Natural killer cell treated with Interleukin-12 subunit alpha and Interleukin-12 subunit beta and Interleukin-15 and Interleukin-18, amount 100 ng/mL, for 72 hours (primary cell): Measurements from ENCODE around the gene CSNK1D. TPM values are rescaled to one million over a fixed set of nuclear protein-coding genes. Genes with fewer than 3 reads are reported as not detected.

Source experiments
- ATAC-seq, 2 donors: fragments of 150-1000 bp; cut with Tn5 transposase in 1 of 2; sonication (Bioruptor Pico), chemical (Tn5 transposase) in 1 of 2; 2 replicates each; pipeline ENCODE4 v1.10.0; 2021
- DNase-seq: peaks from one replicate; pipeline ENCODE4 v3.0.0; 2022; ENCODE audit warnings: low spot score
- H3K27ac Mint-ChIP-seq, 2 donors: 1 replicate in 1 of 2; 2 replicates in 1 of 2; pipeline ENCODE4 v1.8.0; 2022; ENCODE audit warnings: mixed read lengths in 2 of 2, mild to moderate bottlenecking in 1 of 2, moderate library complexity in 1 of 2
- H3K27me3 Mint-ChIP-seq, 2 donors: 1 replicate in 1 of 2; 2 replicates in 1 of 2; pipeline ENCODE4 v1.8.0; 2022; ENCODE audit warnings: mixed read lengths in 2 of 2
- H3K36me3 Mint-ChIP-seq: one replicate; pipeline ENCODE4 v1.8.0; 2022; ENCODE audit warnings: mixed read lengths
- H3K4me1 Mint-ChIP-seq, 2 donors: 1 replicate in 1 of 2; 2 replicates in 1 of 2; pipeline ENCODE4 v1.8.0; 2022; ENCODE audit warnings: low read depth in 2 of 2, mixed read lengths in 2 of 2, mild to moderate bottlenecking in 1 of 2
- H3K4me3 Mint-ChIP-seq: one replicate; pipeline ENCODE4 v1.8.0; 2022; ENCODE audit warnings: mixed read lengths
- H3K9me3 Mint-ChIP-seq: 2 replicates; pipeline ENCODE4 v1.8.0; 2022; ENCODE audit warnings: mixed read lengths
- total RNA-seq, 2 donors: library from RNA; stranded (reverse); gene quantifications; one replicate each; pipeline ENCODE4 v1.2.3, GENCODE V29; 2022

Gene CSNK1D
- total RNA-seq, 2 donors from 2014 or later = 160 to 215 TPM

- Mint-ChIP-seq H3K9me3 (no peaks in the 10 kb centered on the region), H3K27me3 (no peaks in the 10 kb centered on the region), H3K4me3 (peak overlapping the region; percentile 67), H3K4me1 (peaks cover 63 to 71% of the 10 kb centered on the region in 2 donors), H3K27ac (peak overlapping the region; percentile 35 to 88), H3K36me3 (no peaks in the 10 kb centered on the region)
- DNase-seq (no peak), ATAC-seq (no peak)
Measured at GRCh38 chr17:82302991-82303943, 29.8 kb upstream of the CSNK1D start.

- ATAC-seq (no peak), DNase-seq (no peak)
- H3K4me1 Mint-ChIP-seq = peaks cover 65 to 73% of the 10 kb centered on the region in 2 donors
- peak overlapping the region; percentile 14 to 88 for H3K27ac Mint-ChIP-seq
- peak overlapping the region; percentile 67 for H3K4me3 Mint-ChIP-seq
- H3K9me3 Mint-ChIP-seq = no peaks in the 10 kb centered on the region
- H3K36me3 Mint-ChIP-seq = no peaks in the 10 kb centered on the region
- no peaks in the 10 kb centered on the region for H3K27me3 Mint-ChIP-seq
Measured at GRCh38 chr17:82302568-82302963, 29.1 kb upstream of the CSNK1D start.

GRCh38 chr17:82301916-82302567 is 28.5 kb upstream of the CSNK1D start:
- Mint-ChIP-seq H3K36me3 (no peaks in the 10 kb centered on the region), H3K27me3 (no peaks in the 10 kb centered on the region)

DNA sequence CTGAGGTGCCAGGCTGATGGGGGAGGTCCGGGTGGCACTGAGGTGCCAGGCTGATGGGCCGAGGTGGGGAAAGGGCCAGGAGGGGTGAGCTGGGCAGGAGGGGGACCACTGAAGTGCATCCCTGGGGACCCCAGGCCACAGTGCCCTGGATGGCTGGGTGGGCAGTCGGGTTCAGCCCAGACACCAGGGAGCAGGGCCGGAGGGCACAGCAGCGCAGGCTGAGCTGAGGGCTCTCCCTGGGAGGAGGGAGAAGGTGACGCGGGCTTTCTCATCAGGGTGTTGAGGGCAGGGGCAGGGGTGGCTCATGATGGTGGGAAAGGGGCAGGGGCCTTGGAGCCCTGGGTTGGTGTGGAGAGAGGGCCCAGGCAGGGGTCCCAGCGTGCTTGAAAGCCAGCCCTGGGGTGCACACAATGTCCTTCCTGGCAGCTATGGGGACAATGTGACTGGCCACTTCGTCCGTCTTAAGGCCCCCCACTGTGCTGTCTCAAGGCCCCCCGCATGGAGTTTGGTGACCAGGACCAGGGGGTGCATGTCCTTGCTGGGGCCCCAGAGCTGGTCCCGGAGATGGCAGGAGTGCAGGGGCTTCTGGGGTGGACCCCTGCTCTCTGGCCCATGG is 27.9 kb upstream of the CSNK1D start:
- ATAC-seq (no peak), DNase-seq (no peak)
- Mint-ChIP-seq H3K4me3 (peak overlapping the region; percentile 30), H3K9me3 (no peaks in the 10 kb centered on the region), H3K36me3 (no peaks in the 10 kb centered on the region), H3K27me3 (no peaks in the 10 kb centered on the region), H3K27ac (peak overlapping the region; percentile 14 to 97), H3K4me1 (peaks cover 68 to 79% of the 10 kb centered on the region in 2 donors)

More at GRCh38 chr17:82301916-82302567, 28.5 kb upstream of the CSNK1D start:
- ATAC-seq (no peak), DNase-seq (peak; percentile 71)
- H3K9me3 Mint-ChIP-seq = no peaks in the 10 kb centered on the region
- H3K4me3 Mint-ChIP-seq = peak overlapping the region; percentile 67
- H3K27ac Mint-ChIP-seq = peak overlapping the region; percentile 14 to 97
- peaks cover 70 to 79% of the 10 kb centered on the region in 2 donors for H3K4me1 Mint-ChIP-seq

- peak overlapping the region; percentile 30 for H3K4me3 Mint-ChIP-seq
Measured at GRCh38 chr17:82300707-82301270, 27.3 kb upstream of the CSNK1D start.

GRCh38 chr17:82300228-82300627 is 26.7 kb upstream of the CSNK1D start:
- Mint-ChIP-seq H3K36me3 (no peaks in the 10 kb centered on the region), H3K27me3 (no peaks in the 10 kb centered on the region), H3K4me1 (peaks cover 66 to 69% of the 10 kb centered on the region in 2 donors), H3K4me3 (peak overlapping the region; percentile 67), H3K9me3 (no peaks in the 10 kb centered on the region), H3K27ac (peak overlapping the region; percentile 97 to 100)
- no peak for DNase-seq
- ATAC-seq = no peak

More at GRCh38 chr17:82300707-82301270, 27.3 kb upstream of the CSNK1D start:
- ATAC-seq (no peak), DNase-seq (peak; percentile 75)
- H3K27ac Mint-ChIP-seq = peak overlapping the region; percentile 97 to 100
- H3K4me1 Mint-ChIP-seq = peaks cover 67 to 75% of the 10 kb centered on the region in 2 donors
- no peaks in the 10 kb centered on the region for H3K27me3 Mint-ChIP-seq
- H3K36me3 Mint-ChIP-seq = no peaks in the 10 kb centered on the region
- H3K9me3 Mint-ChIP-seq = no peaks in the 10 kb centered on the region

- H3K4me3 Mint-ChIP-seq = peak overlapping the region; percentile 88
- peak overlapping the region; percentile 97 to 100 for H3K27ac Mint-ChIP-seq
- no peaks in the 10 kb centered on the region for H3K9me3 Mint-ChIP-seq
- DNase-seq (no peak), ATAC-seq (no peak)
- no peaks in the 10 kb centered on the region for H3K36me3 Mint-ChIP-seq
- peaks cover 70 to 72% of the 10 kb centered on the region in 2 donors for H3K4me1 Mint-ChIP-seq
- H3K27me3 Mint-ChIP-seq = no peaks in the 10 kb centered on the region
Measured at GRCh38 chr17:82299452-82299851, 26.0 kb upstream of the CSNK1D start.

DNA sequence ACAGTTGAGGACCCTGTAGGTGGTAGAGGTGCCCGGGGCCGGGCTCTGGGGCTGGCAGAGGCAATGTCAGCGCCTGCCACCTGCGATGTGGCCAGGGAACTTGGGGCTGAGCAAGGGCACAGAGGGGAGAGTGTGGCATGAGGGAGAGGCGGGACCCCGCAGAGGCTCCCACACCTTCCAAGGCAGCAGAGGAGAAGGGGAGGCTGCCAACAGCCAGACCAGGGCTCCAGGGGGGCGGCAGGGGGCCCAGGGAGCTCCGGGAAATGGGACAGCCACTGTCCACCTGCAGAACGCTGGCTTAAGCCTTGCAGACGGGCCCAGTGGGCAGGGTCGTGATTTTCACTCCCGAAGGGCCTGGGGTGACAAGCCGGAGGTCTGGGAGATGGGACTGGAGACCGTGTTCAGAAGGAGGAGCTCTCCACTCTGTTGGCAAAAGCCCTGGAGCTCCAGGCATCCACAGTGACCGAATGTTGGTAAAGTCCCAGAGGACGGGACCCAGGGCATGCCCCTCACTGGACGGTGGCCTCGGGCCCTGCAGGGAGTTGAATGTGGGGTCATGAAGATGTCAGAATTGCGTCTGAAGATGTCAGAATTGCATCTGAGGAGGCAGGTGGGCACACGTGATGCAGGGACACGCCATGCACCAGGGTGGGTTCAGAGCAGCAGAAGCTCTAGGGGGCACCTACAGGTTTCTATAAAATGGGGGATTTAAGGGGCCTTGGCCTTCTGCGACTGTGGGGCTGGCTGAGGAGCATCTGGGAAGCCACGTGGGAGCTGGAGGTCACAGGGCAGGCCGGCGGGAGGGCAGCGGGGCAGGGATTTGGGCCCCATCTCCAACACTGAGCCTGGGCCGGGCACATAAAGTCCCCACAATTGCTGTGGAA is 25.3 kb upstream of the CSNK1D start:
- Mint-ChIP-seq H3K27me3 (no peaks in the 10 kb centered on the region), H3K4me1 (peaks cover 72 to 74% of the 10 kb centered on the region in 2 donors), H3K36me3 (no peaks in the 10 kb centered on the region), H3K4me3 (peak overlapping the region; percentile 88), H3K27ac (peak overlapping the region; percentile 97 to 100), H3K9me3 (no peaks in the 10 kb centered on the region)
- no peak for DNase-seq
- no peak for ATAC-seq

DNA sequence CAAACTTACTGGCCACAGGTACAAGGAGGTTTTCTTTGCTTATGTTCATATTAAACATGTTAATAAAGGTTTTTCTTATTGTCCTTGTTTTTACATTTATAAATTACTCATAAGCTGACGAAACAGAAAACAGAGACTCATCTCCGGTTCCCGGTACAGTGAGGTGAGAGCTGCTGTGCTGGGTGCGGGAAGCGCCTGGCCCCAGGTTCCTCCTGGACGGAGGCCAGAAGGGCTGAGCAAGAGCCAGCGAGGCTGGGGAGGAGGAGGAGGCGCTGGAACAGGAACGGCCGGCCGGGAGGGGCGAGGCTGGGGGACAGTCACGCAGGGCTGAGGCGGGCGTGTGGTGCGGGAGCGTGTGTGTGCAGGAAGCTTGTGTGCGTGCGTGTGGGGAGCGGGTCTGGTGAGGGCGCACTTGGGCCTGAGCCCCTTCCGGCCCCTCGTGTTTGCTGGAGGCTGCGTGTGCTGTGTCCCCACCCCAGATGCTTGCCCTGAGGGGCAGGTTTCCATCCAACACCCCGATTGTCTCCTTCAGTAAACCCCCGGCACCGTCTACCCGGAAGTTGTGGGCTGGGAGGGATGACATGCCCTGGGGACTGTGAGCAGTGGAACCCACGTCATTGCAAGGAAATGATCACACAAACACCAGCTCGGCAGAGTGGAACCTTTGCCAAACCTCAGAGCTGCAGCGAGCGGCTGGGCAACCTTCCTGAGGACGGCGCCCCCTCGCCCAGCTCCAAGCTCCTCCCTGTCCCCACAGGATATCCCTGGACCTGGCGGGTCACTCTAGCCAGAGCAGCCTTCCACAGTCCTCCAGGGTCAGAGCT is 24.4 kb upstream of the CSNK1D start:
- H3K36me3 Mint-ChIP-seq = no peaks in the 10 kb centered on the region
- DNase-seq = peak; percentile 97
- peaks cover 65 to 68% of the 10 kb centered on the region in 2 donors for H3K4me1 Mint-ChIP-seq
- no peaks in the 10 kb centered on the region for H3K27me3 Mint-ChIP-seq
- peak overlapping the region; percentile 97 to 100 for H3K27ac Mint-ChIP-seq
- ATAC-seq = peak; percentile 88
- H3K4me3 Mint-ChIP-seq = peak overlapping the region; percentile 88
- H3K9me3 Mint-ChIP-seq = no peaks in the 10 kb centered on the region

DNA sequence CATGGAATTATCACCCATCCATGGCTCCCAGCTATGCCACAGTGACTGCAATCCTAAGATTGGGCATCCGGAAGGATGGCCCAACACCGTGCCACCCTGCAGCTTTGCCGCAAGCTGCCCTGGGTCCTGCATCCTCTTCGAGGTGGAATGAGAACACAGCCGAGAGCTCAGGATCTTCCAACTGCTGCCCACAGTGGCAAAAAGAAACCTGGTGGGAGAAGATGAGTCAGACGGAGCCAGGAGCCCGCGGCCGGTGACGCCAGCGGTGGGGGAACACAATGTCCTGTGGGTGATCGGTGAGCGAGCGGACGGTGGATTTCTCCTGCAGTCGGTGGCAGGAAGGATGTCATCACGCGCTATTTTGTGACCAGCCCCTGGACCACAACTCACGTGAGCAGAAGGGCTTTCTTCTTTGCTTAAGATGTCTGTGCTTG is 23.8 kb upstream of the CSNK1D start:
- DNase-seq (peak; percentile 97), ATAC-seq (peak; percentile 59 to 74)
- Mint-ChIP-seq H3K27ac (peak overlapping the region; percentile 97 to 100), H3K4me3 (peak overlapping the region; percentile 88), H3K27me3 (no peaks in the 10 kb centered on the region), H3K9me3 (no peaks in the 10 kb centered on the region), H3K4me1 (peaks cover 62 to 64% of the 10 kb centered on the region in 2 donors), H3K36me3 (no peaks in the 10 kb centered on the region)

DNA sequence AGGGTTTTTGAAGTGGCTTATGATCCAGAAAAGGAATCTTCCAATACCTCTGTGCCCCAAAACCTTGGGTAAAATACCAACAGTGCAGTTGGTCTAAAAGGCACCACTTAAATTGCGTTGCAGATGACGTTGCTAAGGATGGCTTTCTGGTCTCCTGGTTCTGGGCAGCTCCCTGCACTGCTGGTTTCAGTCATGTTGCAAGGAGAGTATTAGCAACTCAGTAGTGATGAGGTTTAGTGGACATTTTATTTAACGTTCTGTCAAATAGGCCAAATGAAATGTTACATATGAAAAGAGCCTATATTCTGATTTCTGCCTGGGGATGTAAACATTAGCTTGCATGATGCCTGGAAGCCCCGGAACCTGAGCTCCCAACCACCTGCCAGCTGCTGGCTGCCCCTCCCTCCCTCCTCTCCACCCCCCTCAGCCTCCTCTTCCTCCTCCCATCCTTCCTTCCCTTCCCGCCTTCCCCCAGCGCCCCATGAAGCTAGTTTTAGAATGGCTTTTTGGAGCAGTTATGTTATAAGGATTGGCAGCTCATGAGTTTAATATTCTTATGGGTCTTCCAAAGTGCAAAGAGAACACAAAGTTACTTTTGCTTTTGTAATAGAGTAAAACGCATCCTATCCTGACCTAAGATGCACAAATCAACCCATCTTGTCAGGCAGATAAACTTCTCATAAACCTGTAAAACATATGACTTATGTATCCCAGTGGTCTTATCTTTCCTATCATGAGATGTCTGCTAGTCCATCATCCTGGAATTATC is 23.2 kb upstream of the CSNK1D start:
- Mint-ChIP-seq H3K4me3 (peak overlapping the region; percentile 88), H3K9me3 (no peaks in the 10 kb centered on the region), H3K27me3 (no peaks in the 10 kb centered on the region), H3K36me3 (no peaks in the 10 kb centered on the region), H3K4me1 (peaks cover 58 to 59% of the 10 kb centered on the region in 2 donors), H3K27ac (peak overlapping the region; percentile 97 to 100)
- DNase-seq (no peak), ATAC-seq (no peak)
